ENCODE data around the gene SYTL4.
A peak's percentile ranks its signal among the peaks of the same experiment; 100 is the strongest.

Gene SYTL4

DNA sequence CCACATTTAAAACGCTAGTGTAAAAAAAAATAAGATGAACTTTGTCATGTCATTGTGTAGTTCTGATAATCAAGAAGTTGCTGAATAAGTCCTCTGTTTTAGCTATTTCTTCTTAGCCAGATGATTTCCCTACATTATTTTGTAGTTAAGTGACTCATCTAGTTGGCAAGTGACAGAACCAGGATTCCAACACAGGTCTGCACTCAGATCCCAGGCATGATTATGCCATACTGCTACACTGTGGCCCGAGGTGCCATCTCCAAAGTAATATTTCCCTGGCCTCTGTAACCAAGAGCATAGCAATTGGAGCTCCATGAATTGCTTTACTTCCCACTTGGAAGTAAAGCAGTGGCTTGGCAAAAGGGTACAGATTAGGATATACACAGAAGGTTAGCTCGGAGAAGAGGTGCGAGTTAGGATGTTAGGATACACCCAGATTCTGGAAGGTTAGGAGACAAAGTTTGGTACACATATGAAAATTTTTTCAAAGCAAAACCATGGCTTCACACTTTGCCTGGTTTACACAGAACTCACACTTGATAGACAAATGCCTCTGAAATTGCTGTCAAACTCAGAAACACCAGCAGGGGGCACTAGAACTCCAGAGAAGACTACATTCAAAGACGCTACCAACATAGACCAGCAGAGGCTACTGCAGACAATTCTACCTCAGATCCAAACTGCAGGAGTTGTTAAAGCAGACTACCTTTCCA lies 46.5 kb downstream of the SYTL4 start:
- peak; percentile 16 to 78 for DNase-seq (ENCODE audit: low read depth in 1 of 2, low spot score in 1 of 2)
- in situ Hi-C loops (cut with HindIII; ENCODE audit: low pct_unique_long_range_greater_than_20kb, low sequenced_read_pairs): no loop called here
- no peak for TF ChIP-seq JUND (IDR thresholded peaks at IDR 0.05; ENCODE audit: low read depth)

DNA sequence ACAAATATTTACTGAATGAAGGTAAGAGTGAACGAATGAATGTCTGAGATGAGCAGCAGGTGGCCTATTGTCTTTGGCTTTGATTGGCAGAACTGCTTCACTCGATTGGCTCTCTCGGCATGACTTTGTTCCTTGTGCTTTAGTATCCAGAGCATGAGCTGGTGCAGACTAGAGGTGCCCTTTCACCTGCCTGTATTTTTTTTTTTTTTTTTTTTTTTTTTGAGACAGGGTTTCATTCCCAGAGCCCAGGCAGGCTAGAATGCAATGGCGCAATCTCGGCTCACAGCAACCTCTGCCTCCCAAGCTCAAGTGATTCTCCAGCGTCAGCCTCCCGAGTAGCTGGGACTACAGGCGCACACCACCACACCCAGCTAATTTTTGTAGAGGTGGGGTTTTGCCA lies 49.0 kb downstream of the SYTL4 start:
- no peak for TF ChIP-seq JUND (IDR thresholded peaks at IDR 0.05; ENCODE audit: low read depth)
- in situ Hi-C loops (cut with HindIII; ENCODE audit: low pct_unique_long_range_greater_than_20kb, low sequenced_read_pairs): no loop called here
- DNase-seq (ENCODE audit: low read depth in 1 of 2, low spot score in 1 of 2): no peak

DNA sequence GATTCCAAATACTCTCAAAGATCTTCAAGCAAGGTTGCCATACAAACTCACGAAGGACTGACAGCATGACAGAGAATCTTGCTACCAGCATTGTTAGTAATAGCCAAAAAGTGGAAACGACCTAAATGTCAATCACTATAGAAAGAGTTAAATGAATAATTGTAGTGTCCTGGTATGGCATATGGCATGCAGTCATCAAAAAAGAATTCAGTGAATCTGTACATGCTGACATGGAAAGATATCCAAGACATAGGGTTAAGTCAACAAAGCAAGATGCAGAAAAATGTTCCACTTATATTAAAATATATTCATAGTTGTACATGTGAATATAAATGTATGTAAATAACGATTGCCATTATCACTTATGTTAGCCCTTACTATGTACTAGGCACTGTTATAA lies 50.3 kb downstream of the SYTL4 start:
- TF ChIP-seq JUND (IDR thresholded peaks at IDR 0.05; ENCODE audit: low read depth): no peak
- DNase-seq (ENCODE audit: low read depth in 1 of 2, low spot score in 1 of 2): no peak
- in situ Hi-C loops (cut with HindIII; ENCODE audit: low pct_unique_long_range_greater_than_20kb, low sequenced_read_pairs): no loop called here

DNA sequence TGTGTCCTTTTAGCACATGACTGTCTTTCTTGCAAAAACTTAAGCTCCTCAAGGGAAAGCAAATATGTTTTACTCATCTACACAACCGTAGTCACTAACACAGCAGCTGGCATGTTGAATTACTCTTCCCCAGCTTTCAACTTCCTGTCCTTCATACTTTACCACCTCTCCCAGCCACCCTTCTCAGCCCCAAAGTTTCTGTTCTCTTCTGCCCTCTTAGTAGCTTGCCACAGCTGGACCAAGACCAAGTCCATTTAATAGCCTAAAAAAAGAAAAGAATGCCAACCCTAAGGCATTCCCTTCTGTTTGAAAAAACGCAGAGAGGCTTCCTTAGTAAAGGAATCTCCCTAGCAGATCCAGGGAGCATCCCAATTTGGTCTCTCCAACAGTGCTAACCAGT lies 51.2 kb downstream of the SYTL4 start:
- DNase-seq (ENCODE audit: low read depth in 1 of 2, low spot score in 1 of 2): no peak
- in situ Hi-C loops (cut with HindIII; ENCODE audit: low pct_unique_long_range_greater_than_20kb, low sequenced_read_pairs): no loop called here

DNA sequence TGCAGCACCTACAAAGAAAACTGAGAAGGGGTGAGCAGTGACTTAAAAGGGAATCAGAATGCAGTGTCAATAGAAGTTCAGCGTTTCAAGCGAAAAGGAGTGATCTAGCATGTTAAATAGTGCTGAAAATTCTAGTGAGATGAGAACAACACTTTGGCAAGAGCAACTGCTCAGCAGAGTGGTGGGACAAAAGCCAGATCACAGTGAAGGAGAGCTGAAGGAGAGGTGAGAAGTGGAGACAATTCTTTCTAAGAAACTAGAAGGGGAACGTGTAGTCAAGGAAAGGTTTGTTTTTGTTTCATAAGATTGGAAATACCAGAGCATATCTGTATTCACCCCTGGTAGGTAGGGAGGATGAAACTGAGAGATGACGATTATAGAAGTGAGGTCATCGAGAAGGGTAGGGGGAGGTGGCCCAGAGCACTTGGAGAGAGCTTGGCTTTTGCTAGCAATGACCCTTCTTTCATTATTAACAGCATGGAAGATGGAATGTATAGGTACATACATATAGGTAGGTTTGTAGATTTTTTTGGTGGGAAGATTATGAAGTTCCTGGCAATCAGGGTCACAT lies 54.2 kb downstream of the SYTL4 start:
- no peak for DNase-seq (ENCODE audit: low read depth in 1 of 2, low spot score in 1 of 2)
- no peak for TF ChIP-seq JUND (IDR thresholded peaks at IDR 0.05; ENCODE audit: low read depth)
- in situ Hi-C loops (cut with HindIII; ENCODE audit: low pct_unique_long_range_greater_than_20kb, low sequenced_read_pairs): no loop called here

More for the DNA sequence above, 51.2 kb downstream of the SYTL4 start:
- no peak for TF ChIP-seq JUND (IDR thresholded peaks at IDR 0.05; ENCODE audit: low read depth)

DNA sequence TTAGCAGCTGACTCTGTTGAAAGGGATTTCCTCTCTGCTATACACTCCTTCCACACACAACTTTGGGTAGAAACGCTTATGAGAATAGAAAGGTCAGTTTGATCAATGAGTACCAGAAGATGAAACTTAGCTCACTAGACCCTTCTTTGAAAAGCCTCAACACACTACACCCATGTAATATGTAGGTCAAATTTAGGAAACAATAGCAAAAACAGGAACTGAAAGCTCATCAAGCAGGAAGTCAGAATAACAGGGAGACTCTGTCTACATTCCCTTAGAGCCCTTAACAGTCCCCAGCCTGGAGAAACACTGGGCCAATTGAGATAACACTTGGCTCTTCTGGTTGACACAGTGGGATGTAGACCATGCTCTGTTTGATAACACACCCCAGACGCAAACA lies 57.2 kb downstream of the SYTL4 start:
- in situ Hi-C loops (cut with HindIII; ENCODE audit: low pct_unique_long_range_greater_than_20kb, low sequenced_read_pairs): no loop called here
- no peak for DNase-seq (ENCODE audit: low read depth in 1 of 2, low spot score in 1 of 2)
- TF ChIP-seq JUND (IDR thresholded peaks at IDR 0.05; ENCODE audit: low read depth): no peak

DNA sequence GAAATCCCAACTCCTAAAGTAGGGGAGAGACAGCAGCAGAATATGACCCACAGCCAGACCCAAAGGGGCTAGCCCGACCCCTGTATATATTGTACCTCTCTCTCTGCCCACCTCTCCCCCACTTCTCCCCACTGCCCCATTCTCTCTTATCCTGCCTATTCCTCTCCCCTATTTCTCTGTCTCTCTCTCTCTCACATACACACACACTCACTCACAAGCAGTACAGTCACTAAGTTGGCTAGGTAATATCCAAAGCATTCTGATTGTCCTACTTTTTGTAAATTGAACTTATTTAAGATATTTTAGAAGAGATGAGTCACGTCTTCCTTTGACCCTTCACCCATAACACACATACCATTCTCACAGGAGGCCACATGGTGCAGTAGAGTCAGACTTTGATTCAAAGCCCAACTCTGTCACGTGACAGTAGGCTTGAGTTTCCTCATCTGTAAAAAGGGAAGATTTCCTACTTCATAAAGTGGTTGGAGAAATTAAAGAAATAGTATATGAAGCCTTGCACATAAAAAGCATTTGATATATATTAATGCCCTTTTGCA lies 58.4 kb downstream of the SYTL4 start:
- in situ Hi-C loops (cut with HindIII; ENCODE audit: low pct_unique_long_range_greater_than_20kb, low sequenced_read_pairs): no loop called here
- no peak for TF ChIP-seq JUND (IDR thresholded peaks at IDR 0.05; ENCODE audit: low read depth)
- DNase-seq (ENCODE audit: low read depth in 1 of 2, low spot score in 1 of 2): no peak

DNA sequence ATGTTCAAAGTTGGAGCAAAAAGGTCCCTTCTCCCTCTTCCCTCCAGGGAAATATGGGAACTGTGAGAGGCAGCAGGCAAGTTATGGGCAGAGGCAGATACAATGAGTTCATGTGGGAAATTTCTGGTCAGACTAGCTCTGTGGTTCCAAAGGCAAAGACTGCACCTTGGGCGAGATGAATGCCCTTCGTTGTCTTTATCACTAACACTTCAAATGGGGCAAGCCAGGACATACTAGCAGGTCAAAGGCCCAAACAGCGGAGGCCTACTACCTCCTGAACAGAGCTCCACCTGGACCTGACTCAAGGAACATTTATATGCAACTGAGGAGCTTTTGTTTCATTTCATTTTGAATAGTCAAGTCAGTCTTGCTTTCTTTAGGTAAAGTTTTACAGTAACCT lies 59.0 kb downstream of the SYTL4 start:
- no peak for DNase-seq (ENCODE audit: low read depth in 1 of 2, low spot score in 1 of 2)
- no peak for TF ChIP-seq JUND (IDR thresholded peaks at IDR 0.05; ENCODE audit: low read depth)
- in situ Hi-C loops (cut with HindIII; ENCODE audit: low pct_unique_long_range_greater_than_20kb, low sequenced_read_pairs): no loop called here

DNA sequence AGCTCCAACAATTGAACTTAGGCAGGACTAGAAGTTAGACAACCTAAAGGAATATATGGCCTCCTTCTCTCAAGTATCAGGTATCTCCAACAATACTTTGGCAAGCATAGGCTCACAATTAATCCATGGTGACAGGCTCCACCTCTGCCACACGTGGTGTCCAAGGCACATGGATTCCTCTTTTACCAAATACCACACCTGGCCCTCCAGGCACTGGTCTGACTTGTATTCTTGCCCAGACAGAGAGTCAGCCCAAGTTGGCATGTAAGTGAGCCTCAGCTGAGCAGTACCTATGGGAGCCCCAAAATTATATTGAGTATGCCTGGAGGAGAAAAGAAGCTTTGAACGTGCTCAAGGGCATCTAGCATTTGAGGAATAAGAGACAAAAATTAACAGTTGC lies 68.3 kb downstream of the SYTL4 start:
- no peak for TF ChIP-seq JUND (IDR thresholded peaks at IDR 0.05; ENCODE audit: low read depth)
- in situ Hi-C loops (cut with HindIII; ENCODE audit: low pct_unique_long_range_greater_than_20kb, low sequenced_read_pairs): no loop called here
- DNase-seq (ENCODE audit: low read depth in 1 of 2, low spot score in 1 of 2): peak in 1 of 2 experiments; percentile 36

DNA sequence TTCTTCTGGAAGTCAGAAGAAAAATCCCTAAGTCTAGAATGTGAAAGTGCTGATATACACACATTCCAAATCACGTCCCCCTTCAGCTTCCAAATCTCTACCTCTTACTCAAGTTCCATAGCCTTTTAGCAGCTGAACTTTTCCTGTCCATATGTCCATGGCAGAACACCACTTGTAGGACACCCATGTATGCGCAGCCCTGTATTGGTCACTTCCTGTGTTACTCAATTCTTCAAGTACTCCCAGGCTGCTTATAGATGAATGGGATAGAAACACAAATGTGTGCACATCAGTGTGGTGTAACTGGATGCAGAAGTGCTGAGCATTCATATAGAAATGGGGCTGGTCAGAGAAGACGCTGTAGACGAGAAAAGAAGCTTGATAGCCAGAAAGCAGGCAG lies 69.1 kb downstream of the SYTL4 start:
- in situ Hi-C loops (cut with HindIII; ENCODE audit: low pct_unique_long_range_greater_than_20kb, low sequenced_read_pairs): no loop called here
- no peak for TF ChIP-seq JUND (IDR thresholded peaks at IDR 0.05; ENCODE audit: low read depth)
- DNase-seq (ENCODE audit: low read depth in 1 of 2, low spot score in 1 of 2): no peak

DNA sequence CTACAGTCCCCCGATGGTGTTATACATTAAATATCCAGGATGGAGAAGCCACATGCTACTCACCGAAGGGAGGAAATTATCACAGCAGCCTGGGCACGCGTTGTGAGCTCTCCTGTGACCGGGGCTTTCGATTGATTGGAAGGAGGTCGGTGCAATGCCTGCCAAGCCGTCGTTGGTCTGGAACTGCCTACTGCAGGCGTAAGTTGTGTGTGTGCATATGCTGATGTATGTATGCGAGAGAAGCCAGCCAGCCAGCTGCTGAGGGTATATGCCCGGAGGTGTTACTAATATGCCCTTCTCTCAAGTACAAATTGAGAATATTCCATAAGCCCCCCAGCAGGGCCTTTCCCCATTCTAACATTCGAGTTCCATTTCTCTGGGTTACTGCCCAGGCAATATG lies 69.8 kb downstream of the SYTL4 start:
- no peak for TF ChIP-seq JUND (IDR thresholded peaks at IDR 0.05; ENCODE audit: low read depth)
- in situ Hi-C loops (cut with HindIII; ENCODE audit: low pct_unique_long_range_greater_than_20kb, low sequenced_read_pairs): no loop called here
- no peak for DNase-seq (ENCODE audit: low read depth in 1 of 2, low spot score in 1 of 2)

DNA sequence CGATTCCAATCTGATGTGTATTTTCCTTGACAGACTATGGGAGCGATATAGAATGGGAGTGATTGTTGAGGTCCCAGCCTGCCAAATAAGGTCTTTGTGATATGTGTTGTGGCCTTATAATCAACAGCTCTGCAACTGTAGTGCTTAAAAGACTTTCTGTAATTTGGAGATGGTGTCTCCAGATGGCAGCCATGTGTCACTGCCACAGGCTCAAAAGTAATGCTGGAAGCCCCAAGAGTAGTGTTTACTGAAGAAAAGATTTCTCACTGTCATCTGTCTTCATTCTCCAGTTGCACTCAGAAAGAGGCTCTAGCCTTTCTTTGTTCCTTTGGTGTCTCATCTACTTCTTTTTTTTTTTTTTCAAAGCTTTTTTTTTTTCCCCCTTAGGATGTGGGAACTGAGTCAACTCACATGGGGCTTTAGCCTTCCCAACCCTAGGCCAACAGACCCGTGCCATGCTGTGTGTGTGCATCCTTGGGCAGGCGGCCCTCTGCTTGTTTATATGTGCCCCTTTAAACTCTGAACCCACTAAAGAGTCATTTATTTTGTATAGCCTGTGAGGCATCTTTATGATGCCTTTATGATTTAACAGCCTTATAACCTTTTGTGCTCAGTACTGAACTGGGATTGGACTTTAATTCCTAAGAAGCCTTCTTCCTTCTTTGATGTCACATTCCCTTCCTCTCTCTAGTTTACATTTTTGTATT lies 72.3 kb downstream of the SYTL4 start:
- DNase-seq (ENCODE audit: low read depth in 1 of 2, low spot score in 1 of 2): peak in 1 of 2 experiments; percentile 19
- in situ Hi-C loops (cut with HindIII; ENCODE audit: low pct_unique_long_range_greater_than_20kb, low sequenced_read_pairs): no loop called here
- TF ChIP-seq JUND (IDR thresholded peaks at IDR 0.05; ENCODE audit: low read depth): no peak

DNA sequence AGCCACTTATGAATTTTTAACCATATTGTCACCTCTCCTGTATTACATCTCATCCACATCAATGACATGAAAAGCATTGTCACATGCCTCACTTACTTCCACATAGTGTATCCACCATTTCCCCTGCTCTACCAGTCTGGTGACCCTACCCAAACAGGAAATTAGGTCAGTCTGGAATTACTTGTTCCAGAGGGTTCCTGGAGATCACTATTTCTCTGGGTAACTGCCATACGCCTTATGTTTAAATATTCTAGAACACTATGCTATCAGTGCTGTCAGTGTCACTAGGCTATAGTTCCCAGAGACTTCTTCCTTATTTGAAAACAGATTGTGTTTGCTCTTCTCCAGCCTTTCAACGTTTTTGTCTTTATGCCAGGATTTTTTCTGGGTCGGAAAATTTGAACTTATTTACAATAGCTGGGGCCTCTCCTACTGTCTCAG lies 73.0 kb downstream of the SYTL4 start:
- TF ChIP-seq JUND (IDR thresholded peaks at IDR 0.05; ENCODE audit: low read depth): no peak
- in situ Hi-C loops (cut with HindIII; ENCODE audit: low pct_unique_long_range_greater_than_20kb, low sequenced_read_pairs): no loop called here
- DNase-seq (ENCODE audit: low read depth in 1 of 2, low spot score in 1 of 2): peak in 1 of 2 experiments; percentile 63
